ENCODE results near the gene FAM162A.

FAM162A gene

GRCh38 chr3:122407946-122408345 is 24.0 kb downstream of the FAM162A start:
- no peak for ATAC-seq
- TF ChIP-seq ZNF565 (CRISPR knock-in tag; conservative IDR thresholded peaks at IDR 0.05; ENCODE audit: low read depth) (no peak), TOX (CRISPR knock-in tag; IDR thresholded peaks at IDR 0.05; ENCODE audit: borderline replicate concordance) (no peak), CSDC2 (CRISPR knock-in tag; IDR thresholded peaks at IDR 0.05) (no peak), ZFP30 (CRISPR knock-in tag; IDR thresholded peaks at IDR 0.05) (no peak), SNAI2 (CRISPR knock-in tag; IDR thresholded peaks at IDR 0.05) (no peak), CSRNP3 (CRISPR knock-in tag; IDR thresholded peaks at IDR 0.05) (no peak)

- ATAC-seq, result no peak
- TF ChIP-seq ZNF8 (CRISPR knock-in tag; IDR thresholded peaks at IDR 0.05) (no peak), OSR1 (CRISPR knock-in tag; IDR thresholded peaks at IDR 0.05) (no peak), PPARA (CRISPR knock-in tag; IDR thresholded peaks at IDR 0.05; ENCODE audit: borderline replicate concordance) (no peak), ZNF565 (CRISPR knock-in tag; conservative IDR thresholded peaks at IDR 0.05; ENCODE audit: low read depth) (no peak), BACH2 (CRISPR knock-in tag; IDR thresholded peaks at IDR 0.05; ENCODE audit: borderline replicate concordance) (no peak), ESRRG (CRISPR knock-in tag; IDR thresholded peaks at IDR 0.05) (no peak), PATZ1 (CRISPR knock-in tag; IDR thresholded peaks at IDR 0.05; ENCODE audit: borderline replicate concordance) (no peak), RARB (CRISPR knock-in tag; IDR thresholded peaks at IDR 0.05) (no peak), ZC3H10 (CRISPR knock-in tag; IDR thresholded peaks at IDR 0.05) (no peak), POU6F1 (CRISPR knock-in tag; IDR thresholded peaks at IDR 0.05; ENCODE audit: borderline replicate concordance, low read depth) (no peak), TCF4 (CRISPR knock-in tag; IDR thresholded peaks at IDR 0.05; ENCODE audit: borderline replicate concordance) (no peak), ARNTL (CRISPR knock-in tag; IDR thresholded peaks at IDR 0.05; ENCODE audit: borderline replicate concordance, low read depth) (no peak)
Measured at GRCh38 chr3:122409446-122409845, 25.5 kb downstream of the FAM162A start.

GRCh38 chr3:122410111-122410510 is 26.1 kb downstream of the FAM162A start:
- no peak for ATAC-seq
- TF ChIP-seq ZFP30 (CRISPR knock-in tag; IDR thresholded peaks at IDR 0.05) (no peak), TOX (CRISPR knock-in tag; IDR thresholded peaks at IDR 0.05; ENCODE audit: borderline replicate concordance) (no peak), ZNF70 (CRISPR knock-in tag; IDR thresholded peaks at IDR 0.05) (no peak), PPARA (CRISPR knock-in tag; IDR thresholded peaks at IDR 0.05; ENCODE audit: borderline replicate concordance) (no peak), ESRRG (CRISPR knock-in tag; IDR thresholded peaks at IDR 0.05) (no peak), ARNTL (CRISPR knock-in tag; IDR thresholded peaks at IDR 0.05; ENCODE audit: borderline replicate concordance, low read depth) (no peak), POU6F1 (CRISPR knock-in tag; IDR thresholded peaks at IDR 0.05; ENCODE audit: borderline replicate concordance, low read depth) (no peak), PATZ1 (CRISPR knock-in tag; IDR thresholded peaks at IDR 0.05; ENCODE audit: borderline replicate concordance) (no peak), ZNF8 (CRISPR knock-in tag; IDR thresholded peaks at IDR 0.05) (no peak), TCF4 (CRISPR knock-in tag; IDR thresholded peaks at IDR 0.05; ENCODE audit: borderline replicate concordance) (no peak), CSRNP3 (CRISPR knock-in tag; IDR thresholded peaks at IDR 0.05) (no peak)
